GM12875 (cell line): Measurements from ENCODE around the gene HOXA4.

ENCODE experiments used
- H3K4me3 ChIP-seq: one replicate; pipeline ENCODE4 v1.5.1; 2011; ENCODE audit warnings: low read depth, low read length, control low read depth
- TF ChIP-seq, protein P1 (sequence below): IDR thresholded peaks from 2 replicates; pipeline ENCODE4 v1.5.1; 2011; ENCODE audit warnings: low read depth, mild to moderate bottlenecking, control low read depth, inconsistent platforms, low read length, moderate library complexity, borderline replicate concordance; ENCODE audit not compliant: insufficient read depth

HOXA4 gene

GRCh38 chr7:27147199-27148030 is 16.9 kb upstream of the HOXA4 start, which contains the start of gene HOXA6:
TSS of gene HOXA6 (minus strand) at chr7:27147774. CDS start at chr7:27147749, 25 bp downstream.
- no peak within 1 kb of the TSS for H3K4me3 ChIP-seq
- TF ChIP-seq, protein P1, sequence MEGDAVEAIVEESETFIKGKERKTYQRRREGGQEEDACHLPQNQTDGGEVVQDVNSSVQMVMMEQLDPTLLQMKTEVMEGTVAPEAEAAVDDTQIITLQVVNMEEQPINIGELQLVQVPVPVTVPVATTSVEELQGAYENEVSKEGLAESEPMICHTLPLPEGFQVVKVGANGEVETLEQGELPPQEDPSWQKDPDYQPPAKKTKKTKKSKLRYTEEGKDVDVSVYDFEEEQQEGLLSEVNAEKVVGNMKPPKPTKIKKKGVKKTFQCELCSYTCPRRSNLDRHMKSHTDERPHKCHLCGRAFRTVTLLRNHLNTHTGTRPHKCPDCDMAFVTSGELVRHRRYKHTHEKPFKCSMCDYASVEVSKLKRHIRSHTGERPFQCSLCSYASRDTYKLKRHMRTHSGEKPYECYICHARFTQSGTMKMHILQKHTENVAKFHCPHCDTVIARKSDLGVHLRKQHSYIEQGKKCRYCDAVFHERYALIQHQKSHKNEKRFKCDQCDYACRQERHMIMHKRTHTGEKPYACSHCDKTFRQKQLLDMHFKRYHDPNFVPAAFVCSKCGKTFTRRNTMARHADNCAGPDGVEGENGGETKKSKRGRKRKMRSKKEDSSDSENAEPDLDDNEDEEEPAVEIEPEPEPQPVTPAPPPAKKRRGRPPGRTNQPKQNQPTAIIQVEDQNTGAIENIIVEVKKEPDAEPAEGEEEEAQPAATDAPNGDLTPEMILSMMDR, result no peak

- no peak overlapping the region for H3K4me3 ChIP-seq
Measured at GRCh38 chr7:27146491-27147198, 16.1 kb upstream of the HOXA4 start.

DNA sequence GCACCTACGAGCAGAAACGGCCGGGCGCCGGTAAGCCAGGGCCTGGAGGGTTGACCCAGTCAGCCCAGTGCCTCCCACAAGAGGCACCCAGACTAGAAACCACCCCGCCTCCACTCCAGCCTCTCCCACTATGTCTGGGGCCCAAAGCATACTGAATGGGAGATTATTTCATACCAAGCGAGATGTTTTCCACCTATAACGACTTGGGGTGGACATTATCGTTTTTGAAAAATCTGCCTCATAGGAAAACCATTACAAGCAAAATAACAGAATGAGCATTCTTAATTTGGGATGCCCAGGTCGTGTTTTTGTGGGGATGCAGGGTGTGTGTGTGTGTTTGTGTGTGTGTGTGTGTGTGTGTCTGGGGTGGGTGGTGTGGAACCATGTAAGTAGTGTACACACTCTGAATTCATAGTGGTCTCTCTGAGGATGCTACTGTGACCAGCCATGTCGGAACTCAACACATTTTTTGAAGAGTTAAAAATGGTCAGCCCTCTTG is 15.4 kb upstream of the HOXA4 start:
- TF ChIP-seq, protein P1, result no peak
- no peak overlapping the region for H3K4me3 ChIP-seq

More at GRCh38 chr7:27146491-27147198, 16.1 kb upstream of the HOXA4 start:
- TF ChIP-seq, protein P1, result no peak

GRCh38 chr7:27145165-27145913 is 14.8 kb upstream of the HOXA4 start:
- no peak overlapping the region for H3K4me3 ChIP-seq
- TF ChIP-seq, protein P1, result no peak

GRCh38 chr7:27144781-27145164 is 14.2 kb upstream of the HOXA4 start:
- H3K4me3 ChIP-seq, result no peak overlapping the region
- TF ChIP-seq, protein P1, result no peak

DNA sequence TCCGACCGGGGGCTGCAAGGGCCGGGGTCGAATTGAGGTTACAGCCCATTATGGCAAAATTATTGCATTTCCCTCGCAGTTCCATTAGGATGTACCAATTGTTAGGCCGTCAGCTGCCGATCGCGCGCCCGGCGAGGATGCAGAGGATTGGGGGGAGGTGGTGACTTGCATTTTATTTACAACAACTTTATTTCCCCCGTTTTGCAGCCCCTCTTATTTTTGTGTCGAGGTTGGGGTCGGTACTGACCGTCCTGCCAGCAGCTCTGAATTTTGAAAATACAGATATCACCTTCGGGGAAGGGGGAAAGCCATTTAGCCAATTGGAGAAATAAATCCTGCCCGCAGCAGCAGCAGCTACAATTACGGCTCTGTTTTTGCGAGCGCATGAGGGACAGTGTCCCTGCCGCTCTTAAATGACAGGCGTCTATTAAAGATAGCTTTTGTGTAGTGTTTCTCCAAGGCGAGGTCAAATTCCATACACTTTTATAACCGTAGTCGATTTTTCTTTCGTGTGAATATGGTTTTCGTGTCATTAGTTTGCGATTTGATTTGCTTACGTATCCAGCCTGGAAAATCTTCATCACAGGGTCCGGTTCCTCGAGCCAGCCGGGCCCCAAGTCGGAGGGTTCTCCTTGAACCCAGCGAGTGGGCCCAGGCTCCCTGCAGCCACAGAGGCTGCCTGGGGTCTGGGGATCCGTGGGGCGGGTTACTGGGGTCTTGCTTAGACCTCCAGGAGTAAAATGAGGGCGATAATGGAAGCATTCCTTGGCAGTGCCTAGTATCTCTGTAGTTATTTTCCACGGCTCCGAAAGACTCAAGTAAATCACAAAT is 13.6 kb upstream of the HOXA4 start:
- H3K4me3 ChIP-seq, result no peak overlapping the region
- TF ChIP-seq, protein P1, result no peak
